HG02852 (cell line): ENCODE results near the gene RIN3.

ENCODE experiments used
- ATAC-seq: cut with Tn5 transposase; IDR thresholded peaks from one replicate; pipeline ENCODE4 v1.9.1; 2021; ENCODE audit warnings: mild to moderate bottlenecking, moderate library complexity; ENCODE audit not compliant: unreplicated experiment

RIN3 gene

DNA sequence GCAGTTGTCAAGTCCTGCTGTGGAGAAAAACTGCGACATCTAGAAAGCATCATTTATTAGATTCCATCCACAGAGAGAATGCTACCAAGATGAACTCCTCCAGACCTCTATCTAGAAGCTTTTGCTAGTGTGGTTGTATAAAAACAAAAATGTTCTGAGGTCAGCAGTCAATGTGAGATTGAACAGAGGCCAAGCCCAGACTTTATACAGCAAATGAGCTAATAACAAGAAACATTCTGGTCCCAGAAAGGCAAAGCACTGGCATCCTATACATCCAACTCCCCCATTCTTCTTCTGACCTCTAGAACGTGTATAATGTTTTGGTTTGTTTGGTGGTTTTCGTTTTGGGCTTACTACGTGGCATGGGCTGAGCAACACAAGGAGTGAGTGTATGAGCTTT is 26.7 kb upstream of the RIN3 start:
- no peak for ATAC-seq

DNA sequence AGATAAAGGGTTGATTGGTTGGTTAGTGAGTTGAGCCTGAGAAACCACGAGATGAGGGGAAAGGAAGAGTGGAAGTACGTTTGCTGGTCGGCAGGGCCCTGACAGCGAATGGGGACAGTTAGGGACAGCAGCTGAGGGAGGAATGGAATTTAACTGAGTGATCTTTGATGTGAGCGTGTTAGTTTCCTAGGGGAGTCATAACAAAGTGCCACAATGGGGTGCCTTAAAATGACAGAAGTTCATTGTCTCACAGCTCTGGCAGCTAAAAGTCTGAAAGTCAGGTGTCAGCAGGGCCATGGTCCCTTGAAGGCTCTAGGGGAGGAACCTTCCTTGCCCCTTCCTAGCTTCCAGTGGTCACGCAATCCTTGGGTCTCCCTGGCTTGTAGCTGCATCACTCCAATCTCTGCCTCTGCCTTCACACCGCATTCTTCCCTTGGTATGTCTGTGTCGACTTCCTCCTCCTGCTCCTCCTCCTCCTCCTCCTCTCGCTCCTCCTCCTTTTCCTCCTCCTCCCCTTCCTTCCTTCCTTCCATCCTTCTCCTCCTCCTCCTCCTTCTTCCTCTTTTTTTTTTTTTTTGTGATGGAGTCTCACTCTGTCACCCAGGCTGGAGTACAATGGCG is 26.0 kb upstream of the RIN3 start:
- ATAC-seq, result no peak

DNA sequence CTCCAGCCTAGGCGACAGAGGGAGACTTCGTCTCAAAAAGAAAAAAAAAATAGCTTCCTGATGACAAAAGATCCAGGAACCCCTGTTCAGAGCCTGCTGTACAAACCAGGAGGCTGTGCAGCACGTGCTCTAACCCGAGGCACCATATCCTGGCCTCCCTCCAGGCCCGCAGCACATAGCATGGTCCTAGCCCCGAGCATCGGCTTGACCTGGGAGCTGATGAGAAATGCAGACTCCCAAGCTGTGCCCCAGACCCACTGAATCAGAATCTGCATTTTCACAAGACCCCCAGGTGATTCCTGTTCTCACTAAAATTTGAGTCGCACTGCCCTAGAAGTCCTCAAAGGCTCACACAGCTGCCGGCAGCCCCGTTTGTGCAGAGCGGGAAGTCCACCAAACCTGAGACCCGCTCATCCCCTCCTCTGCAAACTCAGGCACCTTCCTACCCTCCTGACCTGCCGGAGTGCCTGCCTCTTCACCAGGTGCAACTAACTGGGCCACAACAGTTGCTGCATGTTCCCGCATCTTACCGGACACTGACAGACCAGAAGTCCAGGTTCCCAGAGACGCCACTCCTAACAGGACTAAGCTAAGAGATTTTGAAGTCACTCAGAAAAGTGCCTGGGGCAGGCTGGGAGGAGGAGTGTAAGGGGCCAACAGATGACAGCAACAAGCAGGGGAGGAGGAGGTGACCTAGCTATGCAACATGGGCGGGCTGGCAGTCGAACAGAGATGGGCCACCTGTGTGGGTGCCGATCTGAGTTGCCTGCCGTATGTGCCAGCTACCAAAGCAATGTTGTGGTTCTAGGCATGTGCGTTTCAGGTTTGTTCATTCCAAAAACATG is 24.0 kb upstream of the RIN3 start:
- ATAC-seq, result no peak

DNA sequence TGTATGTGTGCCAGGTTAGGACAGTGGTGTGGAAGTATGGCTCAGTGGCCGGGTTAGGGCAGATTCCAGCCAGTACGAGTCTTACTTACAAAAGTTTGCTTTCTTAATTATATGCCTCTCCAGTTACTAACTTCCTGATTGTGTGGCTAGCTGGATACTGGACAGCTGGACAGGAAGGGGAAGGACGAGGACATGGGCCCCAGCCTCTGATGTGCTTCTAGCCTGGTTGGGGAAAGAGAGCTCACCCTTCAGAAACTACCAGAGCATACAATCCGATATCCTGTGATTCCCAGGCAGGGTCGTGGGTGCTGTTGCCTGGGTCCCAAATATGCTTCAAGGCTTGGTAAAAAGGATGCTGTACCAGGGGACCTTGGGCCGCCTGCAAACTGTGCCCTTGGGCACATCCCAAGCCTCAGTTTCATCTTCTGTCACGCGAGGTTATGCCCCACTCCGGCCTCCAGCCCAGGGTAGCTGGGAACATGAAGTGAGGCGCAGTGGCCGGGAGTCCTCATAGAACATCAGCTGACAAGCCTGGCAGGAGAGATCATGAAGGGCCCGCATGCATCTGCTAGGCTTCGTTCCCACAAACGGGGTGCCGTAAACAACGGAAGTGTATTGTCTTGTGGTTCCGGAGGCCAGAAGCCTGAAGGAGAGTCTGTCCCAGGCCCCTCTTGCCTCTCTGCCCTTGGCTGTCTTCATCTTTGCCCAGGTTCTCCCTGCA is 23.2 kb upstream of the RIN3 start:
- no peak for ATAC-seq

DNA sequence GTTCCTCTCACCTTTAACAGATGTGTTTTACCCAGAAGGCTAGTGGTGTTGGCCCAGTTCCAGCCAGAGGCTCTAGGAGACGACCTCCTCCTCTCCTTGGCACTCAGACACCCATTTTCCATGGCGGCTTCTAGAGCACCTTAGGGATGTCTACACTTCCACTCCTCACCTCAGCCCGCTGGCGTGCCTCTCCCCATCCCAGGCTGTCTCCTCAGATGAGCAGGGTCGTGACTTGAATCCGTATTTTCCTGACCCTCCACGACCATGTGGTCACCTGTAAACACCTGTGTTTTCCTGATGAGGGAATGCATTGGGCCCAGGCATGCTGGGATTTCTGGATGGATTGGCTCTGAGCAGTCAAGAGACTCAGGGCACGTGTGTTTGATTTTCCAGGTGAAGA is 21.8 kb upstream of the RIN3 start:
- no peak for ATAC-seq

DNA sequence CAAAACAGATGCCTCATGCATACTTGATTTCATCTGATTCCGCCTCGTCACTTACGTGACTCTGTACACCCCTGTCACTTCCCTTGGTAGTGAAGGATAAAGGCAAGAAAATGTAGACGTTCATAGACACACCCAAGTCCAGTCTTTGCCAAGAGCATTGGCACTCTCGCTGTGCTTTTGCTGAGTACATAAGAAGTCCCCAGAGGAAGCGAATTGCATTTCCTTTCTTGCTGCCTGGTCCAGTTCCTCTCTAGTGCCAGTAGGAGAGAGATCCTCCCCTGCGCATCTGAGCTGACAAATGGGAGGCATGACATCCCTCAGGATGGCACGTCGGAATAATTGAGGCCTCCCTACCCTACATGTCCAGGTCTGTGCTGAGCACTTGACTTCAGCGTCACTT is 21.3 kb upstream of the RIN3 start:
- ATAC-seq, result no peak

DNA sequence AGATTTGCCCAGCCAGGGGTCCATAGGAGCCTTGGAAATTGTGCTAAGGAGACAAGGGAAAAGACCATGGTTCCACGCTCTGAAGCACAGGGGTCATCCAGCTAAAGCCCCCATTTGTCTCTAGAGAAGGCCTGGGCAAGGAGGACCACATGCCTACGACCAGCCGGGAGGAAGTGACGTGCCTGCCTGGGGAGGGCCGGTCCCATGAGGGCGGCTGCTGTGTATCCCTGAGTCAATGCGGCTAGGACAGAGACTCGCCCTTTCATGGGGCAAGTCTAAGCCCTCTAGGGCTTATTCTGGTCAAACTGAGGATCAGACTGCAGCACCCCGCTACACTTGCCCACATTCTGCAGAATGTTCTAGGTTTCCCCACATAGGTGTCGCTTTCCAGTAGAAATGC is 20.6 kb upstream of the RIN3 start:
- ATAC-seq, result no peak

DNA sequence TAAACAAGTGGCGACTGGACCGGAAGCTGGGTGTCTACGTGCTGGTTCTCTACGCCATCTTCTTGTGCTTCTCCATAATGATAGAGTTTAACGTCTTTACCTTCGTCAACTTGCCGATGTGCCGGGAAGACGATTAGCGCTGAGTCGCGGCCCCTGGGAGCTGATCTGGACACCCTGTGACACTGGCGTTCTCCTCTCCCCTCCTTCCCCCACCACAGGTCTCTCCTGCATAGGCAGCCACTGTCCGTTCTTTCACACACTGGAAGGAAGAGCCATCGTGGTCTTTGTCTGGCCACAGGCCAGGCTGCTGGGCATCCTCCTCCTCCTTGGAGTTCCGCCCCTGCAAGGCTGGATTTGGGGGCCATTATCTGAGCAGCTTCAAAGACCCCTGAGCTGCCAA is 20.1 kb upstream of the RIN3 start:
- ATAC-seq, result no peak

DNA sequence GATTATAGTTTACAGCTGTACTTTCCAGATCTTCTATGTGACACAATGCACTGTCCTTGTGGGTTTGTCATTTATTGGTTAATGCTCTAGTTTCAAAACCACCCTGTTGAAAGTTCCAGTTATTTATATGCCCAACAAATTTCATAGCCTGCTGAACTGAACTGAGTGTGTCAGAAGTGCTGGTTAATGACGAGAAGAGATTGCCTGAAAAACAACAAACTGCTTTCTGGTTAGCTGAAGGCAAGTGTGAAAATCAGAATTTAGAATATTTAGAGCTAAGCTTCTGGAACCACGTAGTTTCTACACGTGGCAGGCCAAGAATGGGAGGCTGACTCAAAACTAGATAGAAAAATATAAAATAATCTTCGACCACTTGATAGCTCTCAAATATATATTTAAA is 19.1 kb upstream of the RIN3 start:
- ATAC-seq, result peak; percentile 48

DNA sequence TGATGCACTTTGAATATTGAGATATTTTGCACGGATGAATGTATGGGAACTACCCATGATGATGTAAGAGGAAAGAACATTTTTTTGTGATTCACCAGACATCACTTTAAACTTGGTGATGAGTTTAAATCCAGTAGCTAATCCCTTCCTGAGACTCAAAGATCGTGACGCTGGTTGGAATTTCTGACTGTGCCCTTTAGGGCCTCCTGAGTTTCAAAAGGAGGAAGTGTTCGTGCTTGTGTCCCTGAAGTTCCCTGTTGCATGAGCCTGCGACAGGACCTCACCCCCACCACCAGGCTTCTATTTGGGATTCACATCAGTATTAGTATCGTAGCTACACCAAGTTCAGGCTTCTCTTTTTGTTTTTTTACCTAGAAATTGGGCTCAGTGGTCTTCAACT is 18.6 kb upstream of the RIN3 start:
- ATAC-seq, result no peak

DNA sequence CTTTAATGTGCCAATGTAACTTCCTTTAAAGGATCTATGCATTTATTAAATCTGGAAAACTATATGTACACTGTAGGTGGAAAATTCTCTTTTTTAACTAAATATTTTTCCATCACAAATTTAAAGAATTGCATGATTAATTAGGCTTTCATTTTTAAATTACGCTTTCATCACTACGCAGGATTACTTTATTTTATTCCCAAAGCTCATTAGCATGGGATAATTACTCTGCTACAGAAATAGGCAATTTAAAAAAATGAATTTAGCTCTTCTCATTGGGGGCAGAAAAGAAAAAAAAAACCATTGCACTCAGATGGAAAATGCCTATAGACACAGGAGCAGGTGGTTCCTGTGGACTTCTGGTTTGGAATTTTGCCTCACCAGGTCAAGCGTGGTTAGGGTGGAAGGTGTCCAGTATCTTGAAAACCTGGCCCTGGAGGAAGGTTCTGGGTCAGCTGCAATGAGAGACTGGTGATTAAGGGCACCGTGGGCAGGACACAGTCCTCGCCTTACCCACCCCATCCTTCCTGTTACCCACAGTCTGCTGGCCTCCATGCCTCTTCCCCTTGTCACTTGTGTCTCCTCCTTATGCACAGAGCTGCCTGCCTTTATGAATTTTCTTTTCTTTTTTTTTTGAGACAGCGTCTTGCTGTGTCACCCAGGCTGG is 17.3 kb upstream of the RIN3 start:
- ATAC-seq, result no peak

DNA sequence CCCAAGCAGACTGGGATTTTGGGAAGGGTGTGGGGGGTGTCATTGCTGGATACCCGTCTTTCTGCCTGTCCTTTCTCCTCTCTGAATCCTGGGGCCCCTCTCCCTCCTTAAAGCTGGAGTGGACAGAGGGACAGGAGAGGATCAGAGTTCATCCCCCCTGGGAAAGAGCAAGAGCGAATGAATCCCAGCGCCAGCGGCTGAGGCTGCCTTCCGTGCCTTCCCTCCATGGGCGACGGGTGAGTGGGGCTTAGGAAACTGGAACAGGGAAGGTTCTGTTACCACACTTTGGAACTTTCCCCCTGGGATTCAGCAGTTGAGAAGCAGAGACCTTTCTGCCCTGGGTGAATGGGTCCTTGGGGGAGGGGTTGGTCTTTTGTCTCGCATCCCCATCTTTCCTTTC is 16.2 kb upstream of the RIN3 start:
- no peak for ATAC-seq

DNA sequence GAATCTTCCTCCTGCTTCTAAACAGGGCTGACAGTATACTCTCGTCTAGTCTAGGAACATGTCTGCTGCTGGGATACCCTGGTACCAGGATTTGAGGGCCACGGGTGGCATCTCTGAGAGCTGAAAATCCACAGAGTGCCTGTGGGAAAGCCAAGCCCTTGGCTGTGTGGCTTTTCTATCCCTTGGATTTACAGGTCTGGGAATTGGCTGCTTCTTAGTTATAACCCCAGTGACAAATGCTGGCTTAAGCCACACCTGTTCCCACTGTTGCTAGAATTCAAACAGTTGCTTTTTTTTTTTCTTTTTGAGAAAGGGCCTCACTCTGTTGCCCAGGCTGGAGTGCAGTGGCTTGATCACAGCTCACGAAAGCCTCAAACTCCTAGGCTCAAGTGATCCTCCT is 14.3 kb upstream of the RIN3 start:
- no peak for ATAC-seq

DNA sequence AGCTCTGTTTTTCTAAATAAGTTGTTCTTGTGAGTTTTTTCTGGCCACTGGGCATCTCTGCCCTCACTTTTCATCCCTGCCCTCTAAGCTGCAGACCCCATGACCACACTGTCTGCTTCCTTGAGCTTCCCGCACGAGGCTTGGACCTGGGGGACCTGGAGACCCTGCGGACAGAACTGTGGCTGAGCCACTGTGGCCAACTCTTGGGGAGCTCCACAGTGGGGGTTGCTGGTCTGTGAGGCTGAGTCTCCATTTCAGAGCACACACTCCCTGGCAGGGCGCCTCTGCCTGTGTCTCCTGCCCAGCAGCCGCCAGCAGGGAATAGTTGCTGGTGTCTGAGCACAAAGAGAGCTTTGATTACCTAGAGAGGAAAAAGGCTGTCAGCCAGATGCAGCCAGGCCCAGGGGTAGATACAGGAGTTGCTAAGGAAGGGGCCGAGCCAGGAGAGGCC is 13.1 kb upstream of the RIN3 start:
- no peak for ATAC-seq

DNA sequence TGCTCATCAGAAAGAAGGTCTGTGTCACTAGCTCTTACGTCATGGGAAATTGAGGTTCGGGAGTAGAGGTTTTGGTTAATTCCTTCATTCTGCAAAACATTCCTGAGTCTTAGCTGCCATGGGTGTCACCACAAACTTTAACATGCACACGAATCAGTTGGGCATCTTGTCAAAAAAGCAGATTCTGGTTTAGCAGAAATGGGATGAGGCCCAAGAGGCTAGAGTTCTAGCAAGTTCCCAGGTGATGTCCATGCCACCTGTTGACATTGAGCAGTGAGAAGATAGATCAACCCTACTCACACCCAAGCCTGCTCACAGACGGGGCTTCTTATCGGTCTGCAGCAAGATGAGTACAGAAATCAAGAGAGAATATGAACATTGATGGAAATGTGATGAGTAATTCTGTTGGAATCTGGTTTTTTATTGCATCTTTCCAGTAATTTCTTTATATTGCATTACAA is 11.7 kb upstream of the RIN3 start:
- ATAC-seq, result no peak

DNA sequence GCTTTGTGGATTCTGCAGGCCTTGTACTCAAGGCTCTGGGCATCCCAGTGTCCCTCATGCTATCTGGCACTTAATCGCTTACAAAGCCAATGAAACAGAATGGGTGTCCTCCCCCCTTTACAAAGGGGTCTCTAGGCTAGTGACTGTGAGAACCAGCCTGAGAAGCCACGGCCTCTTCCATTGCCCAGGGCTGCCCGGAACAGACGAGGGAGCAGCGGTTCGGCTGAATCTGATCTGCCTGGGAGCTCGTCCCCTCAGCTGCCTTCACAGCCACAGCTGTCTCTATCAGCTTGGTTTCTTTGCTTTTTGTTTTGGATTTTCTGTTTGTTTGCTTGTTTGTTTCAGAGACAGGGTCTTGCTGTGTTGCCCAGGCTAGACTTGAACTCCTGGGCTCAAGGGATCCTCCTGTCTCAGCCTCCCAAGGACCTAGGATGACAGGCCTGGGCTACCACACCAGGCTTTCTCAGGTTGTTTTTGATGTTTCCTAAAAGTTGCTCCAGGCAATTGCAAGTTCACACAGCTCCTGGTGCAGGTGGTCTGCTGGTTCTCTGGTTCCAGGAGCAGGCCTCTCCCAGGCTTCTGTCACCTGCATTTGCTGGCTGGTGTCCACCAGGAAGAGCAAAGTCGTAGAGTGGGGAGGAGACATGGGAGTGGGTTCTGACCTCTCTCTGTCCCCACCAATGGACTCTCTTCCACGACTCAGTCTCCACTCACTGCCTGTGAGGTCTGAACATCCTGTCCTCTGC is 10.9 kb upstream of the RIN3 start:
- no peak for ATAC-seq

DNA sequence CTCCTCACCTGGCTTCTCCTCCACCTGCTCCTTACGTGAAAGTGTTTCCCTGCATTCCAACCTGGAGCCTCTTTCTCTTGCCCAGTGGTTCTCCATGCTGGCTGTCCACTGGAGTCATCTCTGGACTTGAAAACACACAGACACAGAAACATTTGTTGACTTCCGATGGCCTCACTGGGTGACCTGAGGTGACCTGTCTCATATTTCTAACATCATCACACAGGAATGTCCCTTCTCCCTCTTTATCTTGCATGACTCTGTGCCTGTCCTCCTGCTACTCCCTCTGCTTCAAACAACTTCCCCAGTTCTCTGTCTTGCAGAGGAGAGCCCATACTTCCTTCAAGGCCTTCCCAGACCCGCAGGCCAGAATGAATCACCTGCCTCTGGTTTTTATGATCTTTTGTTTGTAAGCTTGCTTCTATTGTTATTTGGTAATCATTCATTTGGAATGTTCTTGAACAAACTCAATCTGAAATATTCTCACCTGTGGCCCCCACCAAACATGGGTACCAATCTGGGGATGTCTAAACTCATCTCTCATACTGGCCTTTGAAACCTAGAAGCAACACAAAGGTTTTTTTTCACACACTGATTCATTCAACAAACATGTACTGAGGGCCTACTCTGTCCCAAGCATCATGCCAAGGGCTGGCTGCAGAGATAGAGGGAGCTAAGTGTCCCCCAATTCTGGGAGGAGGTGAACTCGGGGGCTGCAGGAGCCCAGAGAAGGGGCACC is 9.7 kb upstream of the RIN3 start:
- no peak for ATAC-seq

DNA sequence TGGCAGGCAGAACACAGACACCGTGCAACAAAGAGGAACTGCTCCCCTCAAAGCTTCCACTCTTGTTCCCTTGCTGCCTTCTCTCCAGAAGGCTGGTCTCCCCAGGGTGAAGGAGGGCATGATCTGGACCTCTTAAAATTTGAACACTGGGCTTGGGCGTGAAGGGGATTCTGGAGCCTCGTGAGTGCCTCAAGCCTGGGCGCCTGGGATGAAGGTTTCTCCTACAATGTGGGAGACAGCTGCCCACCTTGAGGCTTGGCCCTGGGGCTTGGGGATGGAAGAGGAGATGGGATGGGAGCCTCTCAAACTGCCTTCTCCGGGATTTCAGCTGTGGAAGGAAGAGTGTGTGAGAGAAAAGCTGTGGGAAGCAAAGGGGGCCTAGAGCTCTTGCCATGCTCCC is 7.8 kb upstream of the RIN3 start:
- no peak for ATAC-seq

DNA sequence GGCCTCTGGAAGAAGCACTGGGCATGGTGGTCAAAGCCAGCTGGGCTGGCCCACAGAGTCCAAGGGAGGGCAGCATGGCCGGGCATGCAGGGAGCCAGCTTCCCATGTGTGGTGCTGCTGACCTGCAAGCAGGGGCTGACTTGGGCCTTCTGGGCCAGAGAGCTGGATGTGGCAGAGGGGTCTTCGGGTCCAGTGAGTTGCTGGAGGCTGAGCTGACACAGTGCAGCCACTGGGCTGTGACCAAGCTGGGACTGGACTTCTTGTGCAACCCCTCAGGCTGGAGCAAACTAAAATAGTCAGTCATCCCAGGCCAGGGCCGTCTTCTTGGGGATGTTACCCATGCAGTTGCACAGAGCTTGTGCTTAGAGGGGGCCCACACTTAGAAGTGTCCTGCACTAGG is 7.3 kb upstream of the RIN3 start:
- ATAC-seq, result no peak

DNA sequence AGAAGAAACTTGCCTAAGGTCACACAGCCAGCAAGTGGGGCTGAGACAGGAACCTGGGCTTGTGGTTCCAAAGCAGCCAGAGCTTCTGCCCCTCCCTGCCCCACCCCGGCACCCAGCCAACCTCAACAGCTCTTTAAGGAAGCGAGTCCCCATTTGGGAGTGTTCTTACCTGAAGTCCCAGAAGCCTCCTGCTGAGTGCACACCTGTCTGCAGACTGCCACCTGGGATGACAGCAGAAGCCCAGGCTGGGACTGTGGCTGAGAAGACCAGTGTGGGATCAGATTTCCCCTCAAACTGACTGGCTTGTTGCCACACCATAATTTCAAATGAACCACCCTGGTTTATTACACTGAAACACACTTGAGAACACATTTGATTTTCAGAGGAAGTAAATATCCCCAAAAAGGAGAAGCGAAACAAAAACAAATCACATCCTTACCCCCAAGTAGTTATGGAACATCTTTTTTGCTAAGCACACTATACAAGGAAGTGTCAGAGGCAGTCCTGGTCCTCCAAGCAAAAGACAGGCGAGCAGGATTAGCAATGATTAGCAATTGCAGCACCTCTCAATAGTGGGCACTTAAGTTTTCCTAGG is 6.3 kb upstream of the RIN3 start:
- peak; percentile 44 for ATAC-seq
